Sigmoid colon (tissue), 7 donors: Measurements from ENCODE around the gene SMAD6. TPM values are rescaled to one million over a fixed set of nuclear protein-coding genes. Genes with fewer than 3 reads are reported as not detected.
A peak's percentile ranks its signal among the peaks of the same experiment; 100 is the strongest.
"Not testable (repeated sequence)": the region's sequence is repeated elsewhere in the genome, so short reads cannot be mapped to it uniquely, and the experiment has no call there.

Source experiments
- DNase-seq: peaks from one replicate; pipeline ENCODE4 v3.0.0-alpha.2; 2019
- H3K27ac ChIP-seq, 4 donors: fragments of 200-600 bp; sonication (generic); one replicate each; pipeline ENCODE4 v1.5.1; 2016 to 2019; ENCODE audit warnings: mild to moderate bottlenecking in 1 of 4
- H3K27me3 ChIP-seq, 3 donors: fragments of 200-600 bp; sonication (generic); one replicate each; pipeline ENCODE4 v1.5.1; 2019; ENCODE audit warnings: mild to moderate bottlenecking in 1 of 3
- H3K36me3 ChIP-seq, 4 donors: fragments of 200-600 bp; sonication (generic); one replicate each; pipeline ENCODE4 v1.5.1; 2016 to 2019
- H3K4me1 ChIP-seq, 4 donors: fragments of 200-600 bp; sonication (generic); one replicate each; pipeline ENCODE4 v1.5.1; 2017 to 2019
- H3K4me3 ChIP-seq, 4 donors: fragments of 200-600 bp; sonication (generic); one replicate each; pipeline ENCODE4 v1.5.1; 2017 to 2019; ENCODE audit warnings: mild to moderate bottlenecking in 2 of 4, moderate library complexity in 1 of 4
- H3K9me3 ChIP-seq, 4 donors: fragments of 200-600 bp in 3 of 4; sonication (generic) in 3 of 4; one replicate each; pipeline versions ENCODE4 v1.5.1 to v1.6.1; 2013 to 2019
- CTCF ChIP-seq, 4 experiments: fragments of 450-650 bp in 3 of 4; fragments of 200-600 bp in 1 of 4; IDR thresholded peaks; one replicate each; pipeline ENCODE4 v1.5.1; 2016 to 2019; ENCODE audit warnings: antibody characterized with exemption in 4 of 4, mild to moderate bottlenecking in 3 of 4, moderate library complexity in 2 of 4
- EP300 ChIP-seq, 4 donors: sonication (generic); formaldehyde crosslinking; IDR thresholded peaks; one replicate each; pipeline ENCODE4 v1.6.1; 2017; ENCODE audit warnings: antibody characterized with exemption in 4 of 4
- POLR2A ChIP-seq, 2 donors: fragments of 450-650 bp; IDR thresholded peaks; one replicate each; pipeline ENCODE4 v1.6.1; 2016; ENCODE audit warnings: antibody characterized with exemption in 2 of 2, mild to moderate bottlenecking in 2 of 2, moderate library complexity in 2 of 2
- POLR2AphosphoS5 ChIP-seq, 4 donors: sonication (generic); formaldehyde crosslinking; IDR thresholded peaks; one replicate each; pipeline ENCODE4 v1.6.1; 2017; ENCODE audit warnings: antibody characterized with exemption in 4 of 4
- WGBS, 2 donors: extraction: QIAGEN DNeasy Blood & Tissue Kit; methylation state at CpG; one replicate each; pipeline ENCODE4 v1.1.7; 2013; 5-methylcytosine and 5-hydroxymethylcytosine counted together
- intact Hi-C: fragments of 100-400 bp; cut with DNase I; formaldehyde crosslinking; loops from one replicate; pipeline ENCODE4 v1.15.1; 2023
- polyA plus RNA-seq, 3 donors: library from polyadenylated mRNA; stranded (reverse); fragments of 200-250 nt; gene quantifications; one replicate each; pipeline ENCODE4 v1.2.3, GENCODE V29; 2013
- total RNA-seq, 4 donors: library from RNA; depleted of rRNA; stranded (reverse); fragments of >200 nt; gene quantifications; one replicate each; pipeline ENCODE4 v1.1.0, GENCODE V29; 2016
- donor health status: healthy with polysubstance abuse.
- donor health status: Bipolar disorder and iron deficiency.
- donor health status: healthy.

SMAD6 gene
- total and polyA plus RNA-seq, 7 donors: 1.8 to 9.2 (median 5.7) TPM

- WGBS, 2 donors: 96% methylated on average over 6 of the region's 6 CpGs
Observed at GRCh38 chr15:66827698-66828055, 125.6 kb downstream of the SMAD6 start.

GRCh38 chr15:66828817-66829541, 126.9 kb downstream of the SMAD6 start:
- H3K9me3 ChIP-seq, intact Hi-C loops, H3K4me3 ChIP-seq, H3K27me3 ChIP-seq, H3K4me1 ChIP-seq, H3K27ac ChIP-seq, H3K36me3 ChIP-seq: not testable (repeated sequence)
- DNase-seq: peak; percentile 29
- 88 to 90% methylated on average over 11 of the region's 11 CpGs for WGBS, 2 donors

More at GRCh38 chr15:66827698-66828055, 125.6 kb downstream of the SMAD6 start:
- H3K36me3 ChIP-seq: no peaks in the 10 kb centered on the region
- H3K27ac ChIP-seq: no peak overlapping the region
- DNase-seq: peak; percentile 28
- intact Hi-C loops: no loop called here
- H3K4me3 ChIP-seq: no peak overlapping the region
- no peaks in the 10 kb centered on the region for H3K27me3 ChIP-seq
- no peak for TF ChIP-seq POLR2A (IDR thresholded peaks at IDR 0.05)
- H3K4me1 ChIP-seq: no peaks in the 10 kb centered on the region
- H3K9me3 ChIP-seq: no peaks in the 10 kb centered on the region

GRCh38 chr15:66829551-66830121, 127.6 kb downstream of the SMAD6 start:
- no peaks in the 10 kb centered on the region for H3K9me3 ChIP-seq
- H3K36me3 ChIP-seq: no peaks in the 10 kb centered on the region
- no peak for DNase-seq
- H3K27ac ChIP-seq: no peak overlapping the region
- intact Hi-C loops: no loop called here
- 91 to 93% methylated on average over 4 of the region's 4 CpGs for WGBS, 2 donors
- H3K4me3 ChIP-seq: no peak overlapping the region
- TF ChIP-seq EP300 (IDR thresholded peaks at IDR 0.05) (no peak), POLR2AphosphoS5 (IDR thresholded peaks at IDR 0.05) (no peak), CTCF (IDR thresholded peaks at IDR 0.05) (no peak), POLR2A (IDR thresholded peaks at IDR 0.05) (no peak)
- H3K27me3 ChIP-seq: no peaks in the 10 kb centered on the region
- H3K4me1 ChIP-seq: no peaks in the 10 kb centered on the region

GRCh38 chr15:66830358-66830757, 128.3 kb downstream of the SMAD6 start:
- Histone ChIP-seq H3K36me3 (no peaks in the 10 kb centered on the region), H3K4me3 (no peak overlapping the region), H3K4me1 (no peaks in the 10 kb centered on the region), H3K27ac (no peak overlapping the region), H3K9me3 (no peaks in the 10 kb centered on the region), H3K27me3 (no peaks in the 10 kb centered on the region)
- no peak for TF ChIP-seq POLR2A (IDR thresholded peaks at IDR 0.05)
- no peak for DNase-seq
- intact Hi-C loops: no loop called here
- 55 to 77% methylated on average over 6 of the region's 6 CpGs for WGBS, 2 donors

- Histone ChIP-seq H3K27ac (no peak overlapping the region), H3K4me1 (no peaks in the 10 kb centered on the region), H3K36me3 (no peaks in the 10 kb centered on the region), H3K27me3 (no peaks in the 10 kb centered on the region), H3K4me3 (no peak overlapping the region), H3K9me3 (no peaks in the 10 kb centered on the region)
- TF ChIP-seq POLR2AphosphoS5 (IDR thresholded peaks at IDR 0.05) (no peak), POLR2A (IDR thresholded peaks at IDR 0.05) (no peak), CTCF (IDR thresholded peaks at IDR 0.05) (no peak)
- DNase-seq: no peak
- 88 to 92% methylated on average over 3 of the region's 3 CpGs for WGBS, 2 donors
- intact Hi-C loops: no loop called here
Observed at GRCh38 chr15:66830823-66831222, 128.8 kb downstream of the SMAD6 start.

GRCh38 chr15:66831289-66831688, 129.3 kb downstream of the SMAD6 start:
- no peak for TF ChIP-seq POLR2A (IDR thresholded peaks at IDR 0.05)
- no peak for TF ChIP-seq POLR2AphosphoS5 (IDR thresholded peaks at IDR 0.05)
- TF ChIP-seq CTCF (IDR thresholded peaks at IDR 0.05): no peak
- TF ChIP-seq EP300 (IDR thresholded peaks at IDR 0.05): no peak
- no peaks in the 10 kb centered on the region for H3K4me1 ChIP-seq
- no peaks in the 10 kb centered on the region for H3K36me3 ChIP-seq
- no peak overlapping the region for H3K27ac ChIP-seq
- H3K27me3 ChIP-seq: no peaks in the 10 kb centered on the region
- no peaks in the 10 kb centered on the region for H3K9me3 ChIP-seq
- intact Hi-C loops: no loop called here
- no peak for DNase-seq
- 87 to 90% methylated on average over 4 of the region's 4 CpGs for WGBS, 2 donors
- H3K4me3 ChIP-seq: no peak overlapping the region
